Activated CD4-positive, alpha-beta T cell treated with anti-CD3 and anti-CD28 coated beads, Interleukin-10, Interleukin-2, amounts not matched to agents 100 ng/mL and 50 ng/mL, durations not matched to agents 16 hours and 8 hours (primary cell): Measurements from ENCODE around the gene BCDIN3D.

Experiments used
- DNase-seq: peaks from one replicate; pipeline ENCODE4 v3.0.0-alpha.2; 2020

The BCDIN3D gene

GRCh38 chr12:49795654-49796105 is 47.2 kb downstream of the BCDIN3D start:
- no peak for DNase-seq

- DNase-seq, result no peak
Observed at GRCh38 chr12:49794811-49795653, 47.9 kb downstream of the BCDIN3D start.

- DNase-seq, result no peak
Observed at GRCh38 chr12:49794021-49794420, 48.9 kb downstream of the BCDIN3D start.

GRCh38 chr12:49793620-49794019 is 49.3 kb downstream of the BCDIN3D start:
- DNase-seq, result no peak

- DNase-seq, result no peak
Observed at GRCh38 chr12:49792976-49793580, 49.8 kb downstream of the BCDIN3D start.

- no peak for DNase-seq
Observed at GRCh38 chr12:49792181-49792970, 50.5 kb downstream of the BCDIN3D start.

GRCh38 chr12:49791700-49792099 is 51.2 kb downstream of the BCDIN3D start:
- DNase-seq, result no peak

- no peak for DNase-seq
Observed at GRCh38 chr12:49790741-49791555, 52.0 kb downstream of the BCDIN3D start.

GRCh38 chr12:49789992-49790391 is 52.9 kb downstream of the BCDIN3D start:
- DNase-seq, result no peak

- no peak for DNase-seq
Observed at GRCh38 chr12:49787672-49788071, 55.2 kb downstream of the BCDIN3D start.
